Hippocampal formation (tissue), 2 donors: ENCODE measurements around the gene AQP2.
"Not testable (repeated sequence)": the region's sequence is repeated elsewhere in the genome, so short reads cannot be mapped to it uniquely, and the experiment has no call there.

Experiments
- DNase-seq, 2 donors: peaks; one replicate each; lab custom pipeline; 2025; lab: John Stamatoyannopoulos, UW

AQP2 gene

GRCh38 chr12:49969651-49970429 lies 19.3 kb downstream of the AQP2 start:
- no peak for DNase-seq

- DNase-seq = no peak
Measured at GRCh38 chr12:49970658-49971057, 20.1 kb downstream of the AQP2 start.

GRCh38 chr12:49971141-49971540 lies 20.6 kb downstream of the AQP2 start:
- DNase-seq = no peak

GRCh38 chr12:49972129-49972528 lies 21.6 kb downstream of the AQP2 start:
- no peak for DNase-seq

GRCh38 chr12:49972641-49973360 lies 22.3 kb downstream of the AQP2 start, which contains the start of gene AQP6:
Gene AQP6, plus strand, starts transcription at chr12:49972947. Its CDS starts 227 bp downstream, at chr12:49973174.
- no peak for DNase-seq

GRCh38 chr12:49973361-49973830 lies 22.9 kb downstream of the AQP2 start:
- no peak for DNase-seq

- peak; percentile 70 to 72 for DNase-seq
Measured at GRCh38 chr12:49974231-49974675, 23.7 kb downstream of the AQP2 start.

- DNase-seq = peak; percentile 36 to 66
Measured at GRCh38 chr12:49974677-49975317, 24.3 kb downstream of the AQP2 start.

GRCh38 chr12:49975318-49975761 lies 24.8 kb downstream of the AQP2 start:
- no peak for DNase-seq

- no peak for DNase-seq
Measured at GRCh38 chr12:49976557-49976956, 26.0 kb downstream of the AQP2 start.

- DNase-seq = no peak
Measured at GRCh38 chr12:49978125-49978524, 27.6 kb downstream of the AQP2 start.

GRCh38 chr12:49979016-49979586 lies 28.6 kb downstream of the AQP2 start:
- peak; percentile 75 to 79 for DNase-seq

GRCh38 chr12:49979791-49980190 lies 29.3 kb downstream of the AQP2 start:
- DNase-seq = no peak

GRCh38 chr12:49980501-49981349 lies 30.2 kb downstream of the AQP2 start:
- DNase-seq = no peak

GRCh38 chr12:49982246-49983087 lies 31.9 kb downstream of the AQP2 start:
- no peak for DNase-seq

- DNase-seq = peak in 1 of 2 donors; percentile 27
Measured at GRCh38 chr12:49983892-49984291, 33.4 kb downstream of the AQP2 start.

GRCh38 chr12:49984476-49985359 lies 34.2 kb downstream of the AQP2 start:
- DNase-seq = no peak

- DNase-seq = no peak
Measured at GRCh38 chr12:49985981-49986380, 35.4 kb downstream of the AQP2 start.

GRCh38 chr12:49986476-49986875 lies 35.9 kb downstream of the AQP2 start:
- not testable (repeated sequence) for DNase-seq
